OCI-LY1 (cell line): ENCODE results near the gene GOSR2.

ENCODE experiments used
- H2AFZ ChIP-seq: fragments of 200-600 bp; sonication (generic), shearing (Covaris generic); 2 replicates; pipeline ENCODE4 v1.6.0; 2014; ENCODE audit warnings: antibody characterized with exemption, mild to moderate bottlenecking, low read length
- H3F3A ChIP-seq: fragments of 200-600 bp; sonication (generic), shearing (Covaris generic); 2 replicates; pipeline ENCODE4 v1.6.0; 2014; ENCODE audit warnings: mild to moderate bottlenecking, antibody characterized with exemption, low read length, moderate library complexity; ENCODE audit not compliant: insufficient read depth
- H3K27ac ChIP-seq: fragments of 200-600 bp; sonication (generic); 2 replicates; pipeline ENCODE4 v1.5.1; 2014; ENCODE audit warnings: low read length, mixed run types, mild to moderate bottlenecking, low read depth; ENCODE audit not compliant: poor library complexity, severe bottlenecking
- H3K27me3 ChIP-seq: fragments of 200-600 bp; sonication (generic); 2 replicates; pipeline ENCODE4 v1.6.0; 2014; ENCODE audit warnings: antibody characterized with exemption, mild to moderate bottlenecking, low read length, moderate library complexity; ENCODE audit not compliant: insufficient read depth
- H3K36me3 ChIP-seq: fragments of 200-600 bp; sonication (generic); 2 replicates; pipeline ENCODE4 v1.6.1; 2014; ENCODE audit warnings: mild to moderate bottlenecking, antibody characterized with exemption, low read length, moderate library complexity, mixed read lengths; ENCODE audit not compliant: insufficient read depth
- H3K4me1 ChIP-seq: fragments of 200-600 bp; sonication (generic); 2 replicates; pipeline ENCODE4 v1.5.1; 2014; ENCODE audit warnings: mild to moderate bottlenecking, low read length, moderate library complexity; ENCODE audit not compliant: insufficient read depth, severe bottlenecking
- H3K4me2 ChIP-seq: fragments of 200-600 bp; sonication (generic), shearing (Covaris generic); 2 replicates; pipeline ENCODE4 v1.6.1; 2014; ENCODE audit warnings: low read length
- H3K4me3 ChIP-seq: fragments of 200-600 bp; sonication (generic); 2 replicates; pipeline ENCODE4 v1.5.1; 2014; ENCODE audit warnings: low read length, low read depth, mild to moderate bottlenecking, mixed read lengths; ENCODE audit not compliant: poor library complexity, severe bottlenecking
- H3K79me2 ChIP-seq: fragments of 200-600 bp; shearing (Covaris generic); 2 replicates; pipeline ENCODE4 v1.6.1; 2016; ENCODE audit warnings: mixed run types, low read length, mixed read lengths; ENCODE audit not compliant: insufficient read depth
- H3K9ac ChIP-seq: fragments of 200-600 bp; sonication (generic), shearing (Covaris generic); 2 replicates; pipeline ENCODE4 v1.6.1; 2014; ENCODE audit warnings: mild to moderate bottlenecking, low read length, mixed read lengths
- H3K9me2 ChIP-seq: fragments of 200-600 bp; sonication (generic), shearing (Covaris generic); 2 replicates; pipeline ENCODE4 v1.6.1; 2014; ENCODE audit warnings: low read depth, mild to moderate bottlenecking, low read length, mixed read lengths
- H3K9me3 ChIP-seq: fragments of 200-600 bp; shearing (Covaris generic); 2 replicates; pipeline ENCODE4 v1.6.1; 2014; ENCODE audit warnings: low read length, mixed read lengths
- H4K20me1 ChIP-seq: fragments of 200-600 bp; sonication (generic), shearing (Covaris generic); 2 replicates; pipeline ENCODE4 v1.6.0; 2016; ENCODE audit warnings: mild to moderate bottlenecking, low read length; ENCODE audit not compliant: insufficient read depth
- EZH2 ChIP-seq: fragments of 200-600 bp; sonication (generic), shearing (Covaris generic); IDR thresholded peaks from 2 replicates; pipeline ENCODE4 v1.8.0; 2017; ENCODE audit warnings: borderline replicate concordance, mixed run types, mild to moderate bottlenecking, antibody characterized with exemption, low read length, moderate library complexity, mixed read lengths
- TF ChIP-seq, protein P1 (sequence below): fragments of 200-600 bp; sonication (generic), shearing (Covaris generic); IDR thresholded peaks from 2 replicates; pipeline ENCODE4 v1.5.1; 2017; ENCODE audit warnings: mild to moderate bottlenecking, antibody characterized with exemption, low read length, moderate library complexity, mixed read lengths

The GOSR2 gene

DNA sequence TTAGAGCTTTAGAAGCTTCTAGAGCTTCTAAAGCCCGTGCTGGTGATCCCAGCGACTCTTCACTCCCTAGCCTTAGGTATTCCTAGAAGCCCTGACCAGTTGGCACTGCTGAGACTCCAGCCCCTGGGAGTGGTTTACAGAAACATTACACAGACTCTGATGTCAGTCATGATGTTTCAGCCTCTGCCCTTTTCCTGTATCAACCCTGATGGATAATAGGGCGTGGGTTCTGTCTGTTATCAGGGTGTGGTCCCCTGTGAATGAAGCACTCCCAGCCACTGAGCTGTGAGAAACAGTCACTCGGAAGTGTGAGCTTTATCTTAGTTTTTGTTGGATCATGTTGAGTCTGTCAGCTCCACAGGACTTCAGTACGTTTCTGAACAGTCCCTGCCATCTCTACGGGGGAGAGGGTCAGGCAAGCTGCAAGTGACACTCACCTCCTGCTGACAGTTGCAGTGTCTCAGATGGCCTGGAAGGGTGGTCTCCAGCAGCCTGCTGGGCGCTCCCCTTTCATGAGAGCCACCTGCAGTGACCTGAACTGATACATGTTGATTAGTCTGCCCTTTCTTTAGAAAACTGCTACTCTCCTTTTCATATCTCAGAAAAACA, 12.8 kb downstream of the GOSR2 start:
- no peaks in the 10 kb centered on the region for H4K20me1 ChIP-seq

DNA sequence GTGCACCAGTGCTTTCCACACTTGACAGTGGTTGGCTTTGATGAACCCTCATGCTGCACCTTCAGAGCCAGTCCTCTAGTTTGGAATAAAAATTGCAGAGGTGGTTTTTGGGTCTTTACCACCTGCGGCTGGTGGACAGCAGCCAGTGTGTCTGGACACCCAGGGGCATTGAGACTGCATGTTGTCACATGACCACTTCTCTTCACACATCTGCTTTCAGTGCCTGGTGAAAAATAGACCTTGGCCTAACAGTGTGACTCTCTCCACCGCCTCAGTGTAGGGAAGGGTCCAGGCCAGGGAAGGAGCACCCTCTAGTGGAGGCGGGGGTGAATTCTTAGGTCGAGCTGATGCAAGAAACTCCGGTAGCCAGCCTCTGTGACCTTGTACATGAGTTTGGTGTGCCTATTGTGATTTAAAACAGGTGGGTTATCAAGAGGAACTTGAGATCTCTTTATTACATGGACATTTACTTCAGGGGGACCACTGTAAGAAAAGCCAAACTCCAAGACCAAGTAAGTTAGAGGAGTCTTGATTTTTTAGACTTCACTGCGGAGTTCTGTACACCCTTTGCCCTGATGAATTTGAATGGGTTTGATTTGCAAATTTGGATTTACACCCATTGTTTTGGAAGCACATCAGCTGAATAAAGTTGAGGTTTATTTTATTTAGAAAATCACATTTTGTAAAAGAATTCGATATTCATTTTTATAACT, 17.9 kb downstream of the GOSR2 start:
- H3K9me2 ChIP-seq = no peaks in the 10 kb centered on the region
- no peak overlapping the region for H3K9ac ChIP-seq
- no peaks in the 10 kb centered on the region for H3K4me1 ChIP-seq
- H3K4me2 ChIP-seq = no peak overlapping the region
- no peaks in the 10 kb centered on the region for H3K27me3 ChIP-seq
- TF ChIP-seq, protein P1, sequence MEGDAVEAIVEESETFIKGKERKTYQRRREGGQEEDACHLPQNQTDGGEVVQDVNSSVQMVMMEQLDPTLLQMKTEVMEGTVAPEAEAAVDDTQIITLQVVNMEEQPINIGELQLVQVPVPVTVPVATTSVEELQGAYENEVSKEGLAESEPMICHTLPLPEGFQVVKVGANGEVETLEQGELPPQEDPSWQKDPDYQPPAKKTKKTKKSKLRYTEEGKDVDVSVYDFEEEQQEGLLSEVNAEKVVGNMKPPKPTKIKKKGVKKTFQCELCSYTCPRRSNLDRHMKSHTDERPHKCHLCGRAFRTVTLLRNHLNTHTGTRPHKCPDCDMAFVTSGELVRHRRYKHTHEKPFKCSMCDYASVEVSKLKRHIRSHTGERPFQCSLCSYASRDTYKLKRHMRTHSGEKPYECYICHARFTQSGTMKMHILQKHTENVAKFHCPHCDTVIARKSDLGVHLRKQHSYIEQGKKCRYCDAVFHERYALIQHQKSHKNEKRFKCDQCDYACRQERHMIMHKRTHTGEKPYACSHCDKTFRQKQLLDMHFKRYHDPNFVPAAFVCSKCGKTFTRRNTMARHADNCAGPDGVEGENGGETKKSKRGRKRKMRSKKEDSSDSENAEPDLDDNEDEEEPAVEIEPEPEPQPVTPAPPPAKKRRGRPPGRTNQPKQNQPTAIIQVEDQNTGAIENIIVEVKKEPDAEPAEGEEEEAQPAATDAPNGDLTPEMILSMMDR = peak; percentile 77
- no peak for TF ChIP-seq EZH2
- H3K4me3 ChIP-seq = no peak overlapping the region
- H4K20me1 ChIP-seq = no peaks in the 10 kb centered on the region
- H3F3A ChIP-seq = no peaks in the 10 kb centered on the region
- no peak overlapping the region for H2AFZ ChIP-seq
- no peaks in the 10 kb centered on the region for H3K9me3 ChIP-seq
- peaks cover 43% of the 10 kb centered on the region for H3K36me3 ChIP-seq
- no peak overlapping the region for H3K27ac ChIP-seq
- H3K79me2 ChIP-seq = no peaks in the 10 kb centered on the region

More for the DNA sequence above, 12.8 kb downstream of the GOSR2 start:
- Histone ChIP-seq H3K9me3 (no peaks in the 10 kb centered on the region), H2AFZ (no peak overlapping the region), H3K27ac (no peak overlapping the region), H3K9me2 (no peaks in the 10 kb centered on the region), H3K4me1 (no peaks in the 10 kb centered on the region), H3K4me3 (no peak overlapping the region), H3K4me2 (no peak overlapping the region), H3K79me2 (no peaks in the 10 kb centered on the region), H3F3A (no peaks in the 10 kb centered on the region), H3K9ac (no peak overlapping the region), H3K36me3 (peaks cover 93% of the 10 kb centered on the region), H3K27me3 (no peaks in the 10 kb centered on the region)
- TF ChIP-seq, protein P1 = no peak
- TF ChIP-seq EZH2 = no peak

GRCh38 chr17:46942441-46943217, 19.7 kb downstream of the GOSR2 start:
- H3K27ac ChIP-seq = no peak overlapping the region
- no peak overlapping the region for H3K9ac ChIP-seq
- no peak overlapping the region for H3K4me2 ChIP-seq

More at GRCh38 chr17:46942441-46943217, 19.7 kb downstream of the GOSR2 start:
- H3K4me1 ChIP-seq = no peaks in the 10 kb centered on the region
- H3K9me2 ChIP-seq = no peaks in the 10 kb centered on the region
- H3K79me2 ChIP-seq = no peaks in the 10 kb centered on the region
- H3K9me3 ChIP-seq = no peaks in the 10 kb centered on the region
- H4K20me1 ChIP-seq = no peaks in the 10 kb centered on the region
- H3K36me3 ChIP-seq = peaks cover 26% of the 10 kb centered on the region
- H3K4me3 ChIP-seq = no peak overlapping the region
- H3K27me3 ChIP-seq = no peaks in the 10 kb centered on the region
- no peaks in the 10 kb centered on the region for H3F3A ChIP-seq
- no peak overlapping the region for H2AFZ ChIP-seq
- no peak for TF ChIP-seq EZH2
- TF ChIP-seq, protein P1 = peak; percentile 95
